Measurements from ENCODE around the gene OPCML. TPM values are rescaled to one million over a fixed set of nuclear protein-coding genes. Genes with fewer than 3 reads are reported as not detected.

OPCML gene
- total and polyA plus RNA-seq, 4 donors, result under 0.01 to 0.01 TPM; not detected in 2

DNA sequence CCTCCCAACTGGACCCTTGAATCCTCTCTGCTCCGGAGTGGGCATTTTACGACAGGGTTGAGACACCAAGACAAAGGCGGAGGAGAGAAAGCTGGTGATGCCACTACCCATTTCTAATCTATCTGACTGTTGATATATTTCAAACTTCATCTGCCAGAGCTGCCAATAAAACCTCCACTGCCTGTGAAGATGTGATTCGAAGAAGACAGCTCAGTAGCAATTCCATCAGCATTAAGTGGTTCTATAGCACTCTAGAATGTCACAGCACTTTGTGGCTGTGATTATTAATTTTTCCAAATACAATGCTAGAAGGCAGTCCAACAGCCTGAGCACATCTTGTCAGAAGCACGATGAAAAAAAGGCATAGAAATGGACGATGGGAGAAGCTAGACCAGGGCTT is 282.8 kb downstream of the OPCML start:
- H3K4me1 ChIP-seq (ENCODE audit: control insufficient read depth in 4 of 4, insufficient read depth in 4 of 4, low read length in 3 of 4), result no peaks in the 10 kb centered on the region
- H3K4me3 ChIP-seq (ENCODE audit: low read depth in 1 of 3, low read length in 3 of 3), result no peak overlapping the region
- no peak for DNase-seq (ENCODE audit: low spot score)
- H3K9me3 ChIP-seq (ENCODE audit: control insufficient read depth in 4 of 4, low read length in 3 of 4), result no peaks in the 10 kb centered on the region
- no peaks in the 10 kb centered on the region for H3K36me3 ChIP-seq (ENCODE audit: control insufficient read depth in 4 of 4, insufficient read depth in 3 of 4, low read depth in 1 of 4, low read length in 3 of 4)
- no peaks in the 10 kb centered on the region for H3K27me3 ChIP-seq (ENCODE audit: control insufficient read depth in 4 of 4, insufficient read depth in 4 of 4, low read length in 3 of 4)
- H3K9ac ChIP-seq (ENCODE audit: low read depth in 1 of 2, low read length in 2 of 2), result no peak overlapping the region
- 59% methylated on average over 6 of the region's 6 CpGs for WGBS
- TF ChIP-seq, protein P1, sequence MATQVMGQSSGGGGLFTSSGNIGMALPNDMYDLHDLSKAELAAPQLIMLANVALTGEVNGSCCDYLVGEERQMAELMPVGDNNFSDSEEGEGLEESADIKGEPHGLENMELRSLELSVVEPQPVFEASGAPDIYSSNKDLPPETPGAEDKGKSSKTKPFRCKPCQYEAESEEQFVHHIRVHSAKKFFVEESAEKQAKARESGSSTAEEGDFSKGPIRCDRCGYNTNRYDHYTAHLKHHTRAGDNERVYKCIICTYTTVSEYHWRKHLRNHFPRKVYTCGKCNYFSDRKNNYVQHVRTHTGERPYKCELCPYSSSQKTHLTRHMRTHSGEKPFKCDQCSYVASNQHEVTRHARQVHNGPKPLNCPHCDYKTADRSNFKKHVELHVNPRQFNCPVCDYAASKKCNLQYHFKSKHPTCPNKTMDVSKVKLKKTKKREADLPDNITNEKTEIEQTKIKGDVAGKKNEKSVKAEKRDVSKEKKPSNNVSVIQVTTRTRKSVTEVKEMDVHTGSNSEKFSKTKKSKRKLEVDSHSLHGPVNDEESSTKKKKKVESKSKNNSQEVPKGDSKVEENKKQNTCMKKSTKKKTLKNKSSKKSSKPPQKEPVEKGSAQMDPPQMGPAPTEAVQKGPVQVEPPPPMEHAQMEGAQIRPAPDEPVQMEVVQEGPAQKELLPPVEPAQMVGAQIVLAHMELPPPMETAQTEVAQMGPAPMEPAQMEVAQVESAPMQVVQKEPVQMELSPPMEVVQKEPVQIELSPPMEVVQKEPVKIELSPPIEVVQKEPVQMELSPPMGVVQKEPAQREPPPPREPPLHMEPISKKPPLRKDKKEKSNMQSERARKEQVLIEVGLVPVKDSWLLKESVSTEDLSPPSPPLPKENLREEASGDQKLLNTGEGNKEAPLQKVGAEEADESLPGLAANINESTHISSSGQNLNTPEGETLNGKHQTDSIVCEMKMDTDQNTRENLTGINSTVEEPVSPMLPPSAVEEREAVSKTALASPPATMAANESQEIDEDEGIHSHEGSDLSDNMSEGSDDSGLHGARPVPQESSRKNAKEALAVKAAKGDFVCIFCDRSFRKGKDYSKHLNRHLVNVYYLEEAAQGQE (IDR thresholded peaks at IDR 0.05), result no peak
- no peak for TF ChIP-seq FOXA1 (IDR thresholded peaks at IDR 0.05)
- no peak for TF ChIP-seq YY1 (IDR thresholded peaks at IDR 0.05)
- no peak for TF ChIP-seq FOXA2 (IDR thresholded peaks at IDR 0.05)
- TF ChIP-seq, protein P2, sequence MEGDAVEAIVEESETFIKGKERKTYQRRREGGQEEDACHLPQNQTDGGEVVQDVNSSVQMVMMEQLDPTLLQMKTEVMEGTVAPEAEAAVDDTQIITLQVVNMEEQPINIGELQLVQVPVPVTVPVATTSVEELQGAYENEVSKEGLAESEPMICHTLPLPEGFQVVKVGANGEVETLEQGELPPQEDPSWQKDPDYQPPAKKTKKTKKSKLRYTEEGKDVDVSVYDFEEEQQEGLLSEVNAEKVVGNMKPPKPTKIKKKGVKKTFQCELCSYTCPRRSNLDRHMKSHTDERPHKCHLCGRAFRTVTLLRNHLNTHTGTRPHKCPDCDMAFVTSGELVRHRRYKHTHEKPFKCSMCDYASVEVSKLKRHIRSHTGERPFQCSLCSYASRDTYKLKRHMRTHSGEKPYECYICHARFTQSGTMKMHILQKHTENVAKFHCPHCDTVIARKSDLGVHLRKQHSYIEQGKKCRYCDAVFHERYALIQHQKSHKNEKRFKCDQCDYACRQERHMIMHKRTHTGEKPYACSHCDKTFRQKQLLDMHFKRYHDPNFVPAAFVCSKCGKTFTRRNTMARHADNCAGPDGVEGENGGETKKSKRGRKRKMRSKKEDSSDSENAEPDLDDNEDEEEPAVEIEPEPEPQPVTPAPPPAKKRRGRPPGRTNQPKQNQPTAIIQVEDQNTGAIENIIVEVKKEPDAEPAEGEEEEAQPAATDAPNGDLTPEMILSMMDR (IDR thresholded peaks at IDR 0.05; ENCODE audit: low read depth, low read length, missing input control), result no peak
- no peak overlapping the region for H3K27ac ChIP-seq (ENCODE audit: low read depth in 1 of 2, low read length in 2 of 2)

DNA sequence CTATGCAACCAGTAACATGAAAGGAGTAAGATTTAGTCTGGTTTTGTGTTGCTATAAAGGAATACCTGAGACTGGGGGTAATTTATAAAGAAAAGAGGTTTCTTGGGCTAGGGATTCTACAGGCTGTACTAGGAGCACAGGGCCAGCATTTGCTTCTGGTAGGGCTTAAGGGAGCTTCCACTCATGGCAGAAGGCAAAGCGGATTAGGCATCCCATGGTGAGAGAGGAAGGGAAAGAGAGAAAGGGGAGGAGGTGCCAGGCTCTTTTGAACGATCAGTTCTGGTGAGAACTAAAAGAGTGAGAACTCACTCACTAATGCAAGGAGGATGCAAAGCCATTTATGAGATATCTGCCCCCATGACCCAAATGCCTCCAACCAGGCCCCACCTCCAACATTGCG is 283.2 kb downstream of the OPCML start:
- H3K36me3 ChIP-seq (ENCODE audit: control insufficient read depth in 4 of 4, insufficient read depth in 3 of 4, low read depth in 1 of 4, low read length in 3 of 4), result no peaks in the 10 kb centered on the region
- no peak overlapping the region for H3K9ac ChIP-seq (ENCODE audit: low read depth in 1 of 2, low read length in 2 of 2)
- H3K4me1 ChIP-seq (ENCODE audit: control insufficient read depth in 4 of 4, insufficient read depth in 4 of 4, low read length in 3 of 4), result no peaks in the 10 kb centered on the region
- H3K27ac ChIP-seq (ENCODE audit: low read depth in 1 of 2, low read length in 2 of 2), result no peak overlapping the region
- H3K9me3 ChIP-seq (ENCODE audit: control insufficient read depth in 4 of 4, low read length in 3 of 4), result no peaks in the 10 kb centered on the region
- H3K4me3 ChIP-seq (ENCODE audit: low read depth in 1 of 3, low read length in 3 of 3), result no peak overlapping the region
- no peak for DNase-seq (ENCODE audit: low spot score)
- WGBS, result 53% methylated on average over 3 of the region's 3 CpGs
- TF ChIP-seq FOXA1 (IDR thresholded peaks at IDR 0.05), result no peak
- TF ChIP-seq, protein P3, sequence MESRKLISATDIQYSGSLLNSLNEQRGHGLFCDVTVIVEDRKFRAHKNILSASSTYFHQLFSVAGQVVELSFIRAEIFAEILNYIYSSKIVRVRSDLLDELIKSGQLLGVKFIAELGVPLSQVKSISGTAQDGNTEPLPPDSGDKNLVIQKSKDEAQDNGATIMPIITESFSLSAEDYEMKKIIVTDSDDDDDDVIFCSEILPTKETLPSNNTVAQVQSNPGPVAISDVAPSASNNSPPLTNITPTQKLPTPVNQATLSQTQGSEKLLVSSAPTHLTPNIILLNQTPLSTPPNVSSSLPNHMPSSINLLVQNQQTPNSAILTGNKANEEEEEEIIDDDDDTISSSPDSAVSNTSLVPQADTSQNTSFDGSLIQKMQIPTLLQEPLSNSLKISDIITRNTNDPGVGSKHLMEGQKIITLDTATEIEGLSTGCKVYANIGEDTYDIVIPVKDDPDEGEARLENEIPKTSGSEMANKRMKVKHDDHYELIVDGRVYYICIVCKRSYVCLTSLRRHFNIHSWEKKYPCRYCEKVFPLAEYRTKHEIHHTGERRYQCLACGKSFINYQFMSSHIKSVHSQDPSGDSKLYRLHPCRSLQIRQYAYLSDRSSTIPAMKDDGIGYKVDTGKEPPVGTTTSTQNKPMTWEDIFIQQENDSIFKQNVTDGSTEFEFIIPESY (IDR thresholded peaks at IDR 0.05), result no peak
- TF ChIP-seq HNF4G (IDR thresholded peaks at IDR 0.05), result no peak
- no peak for TF ChIP-seq GABPA (IDR thresholded peaks at IDR 0.05 in 1 of 2, conservative IDR thresholded peaks at IDR 0.05 in 1 of 2)
- TF ChIP-seq RXRA (IDR thresholded peaks at IDR 0.05), result no peak
- no peak for TF ChIP-seq TAF1 (conservative IDR thresholded peaks at IDR 0.05)
- TF ChIP-seq, protein P4, sequence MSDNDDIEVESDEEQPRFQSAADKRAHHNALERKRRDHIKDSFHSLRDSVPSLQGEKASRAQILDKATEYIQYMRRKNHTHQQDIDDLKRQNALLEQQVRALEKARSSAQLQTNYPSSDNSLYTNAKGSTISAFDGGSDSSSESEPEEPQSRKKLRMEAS (IDR thresholded peaks at IDR 0.05), result no peak
- TF ChIP-seq FOXA2 (IDR thresholded peaks at IDR 0.05), result no peak
- TF ChIP-seq RAD21 (IDR thresholded peaks at IDR 0.05), result no peak
- TF ChIP-seq HNF4A (conservative IDR thresholded peaks at IDR 0.05), result no peak
- no peak for TF ChIP-seq NR2F2 (IDR thresholded peaks at IDR 0.05)
- no peak for TF ChIP-seq JUND (IDR thresholded peaks at IDR 0.05)
- H3K27me3 ChIP-seq (ENCODE audit: control insufficient read depth in 4 of 4, insufficient read depth in 4 of 4, low read length in 3 of 4), result no peaks in the 10 kb centered on the region
